Measurements from ENCODE around the gene RTP5. TPM values are rescaled to one million over a fixed set of nuclear protein-coding genes. Genes with fewer than 3 reads are reported as not detected.
"Not testable (repeated sequence)": the region's sequence is repeated elsewhere in the genome, so short reads cannot be mapped to it uniquely, and the experiment has no call there.

RTP5 gene
- total RNA-seq: not detected
- long read RNA-seq: 0 reads

DNA sequence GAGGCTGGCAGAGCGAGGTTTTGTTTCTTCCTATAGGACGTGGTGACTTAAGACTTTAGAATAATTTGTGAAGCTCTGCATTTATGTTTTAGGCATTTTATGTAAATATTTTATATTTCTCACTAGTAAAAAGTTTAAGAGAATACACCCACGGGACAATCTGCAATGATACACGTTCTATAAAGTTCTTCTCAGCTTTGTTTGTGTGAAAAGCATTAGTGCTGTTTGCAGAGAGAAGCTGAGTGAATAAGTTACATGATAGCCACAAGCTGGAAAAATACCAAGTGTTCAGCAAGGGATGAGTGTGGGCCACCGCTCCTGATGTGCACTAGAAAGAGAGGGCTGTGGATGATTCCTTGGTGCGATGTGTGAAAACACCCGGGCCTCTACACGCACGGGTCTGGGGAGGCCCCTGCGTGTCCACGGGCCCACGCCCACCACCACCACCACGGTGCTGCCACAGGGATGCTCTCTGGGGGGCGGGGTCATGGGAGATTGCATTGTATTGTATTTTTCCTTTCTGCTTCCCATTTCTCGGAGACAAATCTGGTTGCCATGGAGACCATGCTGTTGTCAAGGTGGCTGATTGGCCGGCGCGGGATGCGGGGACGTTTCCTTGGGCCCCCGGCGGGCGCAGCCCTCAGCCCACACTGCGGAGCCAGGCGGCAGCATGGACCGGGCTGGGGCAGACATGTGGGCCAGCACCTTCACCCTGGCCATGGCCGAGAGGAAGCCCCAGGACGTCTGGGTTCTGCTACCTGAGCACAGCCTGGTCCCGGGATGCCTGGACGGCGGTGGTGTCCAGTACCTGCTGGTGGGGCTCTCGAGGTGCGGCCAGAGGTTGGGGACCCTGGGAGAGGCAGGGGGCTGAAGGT, at the start of gene RTP5:
Gene RTP5 (plus strand): TSS at position 643 of the 875 bp plus-strand sequence. CDS start 28 bp downstream, at position 671.
- ATAC-seq (no peak), DNase-seq (no peak)
- H3K36me3 ChIP-seq: no peaks in the 10 kb centered on the region
- intact Hi-C loops (cut with DNase I): no loop called here
- H3K27ac ChIP-seq: no peak within 1 kb of the TSS
- H3K27me3 ChIP-seq: peaks cover 13% of the 10 kb centered on the region
- no peaks in the 10 kb centered on the region for H3K9me3 ChIP-seq
- TF ChIP-seq, protein P1, sequence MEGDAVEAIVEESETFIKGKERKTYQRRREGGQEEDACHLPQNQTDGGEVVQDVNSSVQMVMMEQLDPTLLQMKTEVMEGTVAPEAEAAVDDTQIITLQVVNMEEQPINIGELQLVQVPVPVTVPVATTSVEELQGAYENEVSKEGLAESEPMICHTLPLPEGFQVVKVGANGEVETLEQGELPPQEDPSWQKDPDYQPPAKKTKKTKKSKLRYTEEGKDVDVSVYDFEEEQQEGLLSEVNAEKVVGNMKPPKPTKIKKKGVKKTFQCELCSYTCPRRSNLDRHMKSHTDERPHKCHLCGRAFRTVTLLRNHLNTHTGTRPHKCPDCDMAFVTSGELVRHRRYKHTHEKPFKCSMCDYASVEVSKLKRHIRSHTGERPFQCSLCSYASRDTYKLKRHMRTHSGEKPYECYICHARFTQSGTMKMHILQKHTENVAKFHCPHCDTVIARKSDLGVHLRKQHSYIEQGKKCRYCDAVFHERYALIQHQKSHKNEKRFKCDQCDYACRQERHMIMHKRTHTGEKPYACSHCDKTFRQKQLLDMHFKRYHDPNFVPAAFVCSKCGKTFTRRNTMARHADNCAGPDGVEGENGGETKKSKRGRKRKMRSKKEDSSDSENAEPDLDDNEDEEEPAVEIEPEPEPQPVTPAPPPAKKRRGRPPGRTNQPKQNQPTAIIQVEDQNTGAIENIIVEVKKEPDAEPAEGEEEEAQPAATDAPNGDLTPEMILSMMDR (IDR thresholded peaks at IDR 0.05): no peak
- no peaks in the 10 kb centered on the region for H3K4me1 ChIP-seq
- no peak within 1 kb of the TSS for H3K4me3 ChIP-seq

DNA sequence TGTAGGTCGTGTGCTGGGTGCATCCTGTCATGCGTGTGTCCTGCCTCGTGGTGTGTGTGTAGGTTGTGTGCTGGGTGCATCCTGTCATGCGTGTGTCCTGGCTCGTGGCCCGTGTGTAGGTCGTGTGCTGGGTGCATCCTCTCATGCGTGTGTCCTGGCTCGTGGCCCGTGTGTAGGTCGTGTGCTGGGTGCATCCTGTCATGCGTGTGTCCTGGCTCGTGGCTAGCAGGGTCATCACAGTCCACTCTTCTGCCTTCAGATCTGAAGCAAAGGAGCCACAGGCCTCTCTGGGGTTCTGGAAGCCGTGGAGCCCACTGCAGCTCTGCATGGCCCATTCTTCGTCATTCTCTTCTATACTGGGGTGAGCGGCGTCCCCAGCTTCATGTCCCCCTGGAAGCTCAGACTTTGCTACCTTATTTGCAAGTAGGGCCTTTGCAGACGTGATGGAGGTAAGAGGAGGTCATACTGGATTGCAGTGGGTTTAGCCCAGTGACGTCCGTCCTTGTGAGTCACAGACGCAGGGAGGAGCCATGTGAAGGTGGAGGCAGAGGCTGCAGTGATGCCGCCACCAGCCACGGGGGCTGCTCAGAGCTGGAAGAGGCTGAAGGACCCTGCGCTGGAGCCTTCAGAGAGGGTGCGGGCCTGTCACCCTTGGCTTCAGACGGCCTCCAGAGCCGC, 49.4 kb upstream of the RTP5 start:
- intact Hi-C loops (cut with DNase I); H3K4me3 ChIP-seq; H3K4me1 ChIP-seq; H3K9me3 ChIP-seq; H3K36me3 ChIP-seq; ATAC-seq; H3K27me3 ChIP-seq; DNase-seq; H3K27ac ChIP-seq: not testable (repeated sequence)

- no peak for ATAC-seq
- DNase-seq: peak; percentile 64
- intact Hi-C loops (cut with DNase I): no loop called here
- H3K9me3 ChIP-seq: no peaks in the 10 kb centered on the region
- H3K4me3 ChIP-seq: no peak overlapping the region
- H3K36me3 ChIP-seq: no peaks in the 10 kb centered on the region
- TF ChIP-seq, protein P1 (IDR thresholded peaks at IDR 0.05): no peak
- no peak overlapping the region for H3K27ac ChIP-seq
- peaks cover 5% of the 10 kb centered on the region for H3K27me3 ChIP-seq
- no peaks in the 10 kb centered on the region for H3K4me1 ChIP-seq
Measured at GRCh38 chr2:241820625-241821384, 48.7 kb upstream of the RTP5 start.

DNA sequence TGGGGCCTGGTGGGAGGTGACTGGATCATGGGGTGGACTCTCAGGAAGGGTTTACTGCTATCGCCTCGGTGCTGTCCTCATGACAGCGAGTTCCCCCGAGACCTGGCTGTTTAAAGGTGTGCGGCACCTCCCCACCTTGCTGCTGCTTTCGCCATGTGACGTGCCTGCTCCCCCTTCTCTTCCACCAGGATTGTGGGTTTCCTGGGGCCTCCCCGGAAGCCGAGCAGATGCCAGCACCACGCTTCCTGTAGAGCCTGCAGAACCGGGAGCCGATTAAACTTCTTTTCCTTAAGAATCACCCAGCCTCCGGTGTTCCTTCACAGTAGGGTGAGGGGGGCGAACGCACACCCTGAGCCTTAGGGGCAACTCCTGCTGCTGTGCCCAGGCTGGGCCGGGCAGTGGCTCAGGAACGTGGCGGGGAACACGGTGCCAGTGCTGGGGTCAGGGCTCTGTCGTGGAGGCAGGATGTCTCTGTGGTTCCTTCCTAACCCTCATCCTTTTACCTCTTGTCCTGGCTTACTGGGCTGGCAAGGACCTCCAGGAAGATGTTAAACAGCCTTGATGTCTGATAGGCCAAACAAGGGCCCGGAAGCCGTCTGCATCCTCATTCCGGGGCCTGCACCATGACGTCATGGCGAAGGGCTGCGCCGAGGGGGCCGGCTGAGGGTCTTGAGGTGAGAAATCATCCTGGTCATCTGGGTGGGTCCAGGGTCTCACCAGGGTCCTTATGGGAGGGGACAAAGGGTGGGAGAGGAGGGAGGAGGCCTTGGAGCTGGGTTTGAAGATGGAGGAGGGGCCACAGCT, 47.9 kb upstream of the RTP5 start:
- no peaks in the 10 kb centered on the region for H3K9me3 ChIP-seq
- intact Hi-C loops (cut with DNase I): no loop called here
- H3K4me3 ChIP-seq: no peak overlapping the region
- H3K27ac ChIP-seq: no peak overlapping the region
- peaks cover 5% of the 10 kb centered on the region for H3K27me3 ChIP-seq
- DNase-seq: no peak
- TF ChIP-seq, protein P1 (IDR thresholded peaks at IDR 0.05): no peak
- no peaks in the 10 kb centered on the region for H3K4me1 ChIP-seq
- no peaks in the 10 kb centered on the region for H3K36me3 ChIP-seq
- ATAC-seq: peak; percentile 5

GRCh38 chr2:241822264-241822623, 47.3 kb upstream of the RTP5 start:
- H3K4me3 ChIP-seq: no peak overlapping the region

DNA sequence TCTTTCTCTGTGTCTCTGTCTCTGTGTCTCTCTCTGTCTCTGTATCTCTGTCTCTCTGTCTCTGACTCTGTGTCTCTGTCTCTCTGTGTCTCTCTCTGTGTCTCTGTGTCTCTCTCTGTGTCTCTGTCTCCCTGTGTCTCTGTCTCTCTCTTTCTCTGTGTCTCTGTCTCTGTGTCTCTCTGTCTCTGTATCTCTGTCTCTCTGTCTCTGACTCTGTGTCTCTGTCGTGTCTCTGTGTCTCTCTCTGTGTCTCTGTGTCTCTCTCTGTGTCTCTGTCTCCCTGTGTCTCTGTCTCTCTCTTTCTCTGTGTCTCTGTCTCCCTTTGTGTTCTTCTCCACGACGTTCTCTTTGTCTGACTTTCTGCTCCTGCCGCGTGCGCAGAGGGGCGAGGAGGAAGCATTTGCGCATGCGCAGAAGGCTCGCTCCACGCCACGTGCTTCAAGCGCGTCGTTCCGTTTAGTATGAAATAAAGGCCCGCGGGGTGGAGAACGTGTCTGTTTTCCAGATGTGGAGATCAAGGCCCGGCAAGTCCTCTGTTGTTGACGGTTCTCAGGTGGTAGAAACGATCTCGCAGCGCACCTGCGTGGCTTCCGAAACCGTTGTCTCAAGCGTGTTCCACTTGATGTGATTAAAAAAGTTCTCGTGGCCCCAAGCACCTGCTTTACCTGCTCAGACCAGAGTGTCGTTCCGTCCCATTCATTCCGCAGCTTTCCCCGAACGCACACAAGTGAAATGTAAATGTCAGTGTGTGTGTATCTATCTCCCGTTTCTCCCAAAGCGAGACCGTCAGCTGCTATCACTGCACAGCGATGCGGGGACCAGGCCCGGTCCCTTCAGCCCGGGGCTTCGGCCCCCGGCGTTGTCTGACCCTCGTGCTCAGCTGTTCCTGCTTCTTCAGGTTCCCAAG, 45.7 kb upstream of the RTP5 start:
- DNase-seq: peak; percentile 57

More at GRCh38 chr2:241822264-241822623, 47.3 kb upstream of the RTP5 start:
- H3K9me3 ChIP-seq: peaks cover 2% of the 10 kb centered on the region
- peaks cover 10% of the 10 kb centered on the region for H3K27me3 ChIP-seq
- DNase-seq (no peak), ATAC-seq (no peak)
- intact Hi-C loops (cut with DNase I): no loop called here
- TF ChIP-seq, protein P1 (IDR thresholded peaks at IDR 0.05): no peak
- no peak overlapping the region for H3K27ac ChIP-seq
- H3K36me3 ChIP-seq: no peaks in the 10 kb centered on the region
- no peaks in the 10 kb centered on the region for H3K4me1 ChIP-seq

More for the DNA sequence above, 45.7 kb upstream of the RTP5 start:
- ATAC-seq; H3K27ac ChIP-seq; H3K4me3 ChIP-seq; H3K9me3 ChIP-seq; intact Hi-C loops (cut with DNase I); H3K36me3 ChIP-seq; H3K4me1 ChIP-seq: not testable (repeated sequence)
- H3K27me3 ChIP-seq: peaks cover 10% of the 10 kb centered on the region

All from upper lobe of right lung (tissue), 1 donor.